ENCODE results near the gene GRK5.

GRK5 gene

GRCh38 chr10:119378737-119379067 is 171.3 kb downstream of the GRK5 start:
- H3K4me2 ChIP-seq (ENCODE audit: low read length): no peak overlapping the region
- TF ChIP-seq CTCF (IDR thresholded peaks at IDR 0.05): no peak
- H3K9me3 ChIP-seq (ENCODE audit: control insufficient read depth, low read length): no peaks in the 10 kb centered on the region
- H3K4me3 ChIP-seq (ENCODE audit: low read depth, low read length): no peak overlapping the region
- H3K79me2 ChIP-seq: peaks cover 80% of the 10 kb centered on the region
- no peaks in the 10 kb centered on the region for H3K27me3 ChIP-seq (ENCODE audit: control insufficient read depth, insufficient read depth, low read length)
- H3K36me3 ChIP-seq (ENCODE audit: control insufficient read depth, insufficient read depth, low read length): no peaks in the 10 kb centered on the region
- H2AFZ ChIP-seq: no peak overlapping the region
- peaks cover 34% of the 10 kb centered on the region for H3K4me1 ChIP-seq
- no peak overlapping the region for H3K9ac ChIP-seq
- no peak overlapping the region for H3K27ac ChIP-seq

- Histone ChIP-seq H2AFZ (no peak overlapping the region), H3K27ac (no peak overlapping the region), H3K4me3 (ENCODE audit: low read depth, low read length) (no peak overlapping the region), H3K36me3 (ENCODE audit: control insufficient read depth, insufficient read depth, low read length) (no peaks in the 10 kb centered on the region), H3K79me2 (peaks cover 79% of the 10 kb centered on the region), H3K27me3 (ENCODE audit: control insufficient read depth, insufficient read depth, low read length) (no peaks in the 10 kb centered on the region), H3K4me1 (peaks cover 32% of the 10 kb centered on the region), H3K9me3 (ENCODE audit: control insufficient read depth, low read length) (no peaks in the 10 kb centered on the region), H3K4me2 (ENCODE audit: low read length) (no peak overlapping the region), H3K9ac (no peak overlapping the region)
- TF ChIP-seq CTCF (IDR thresholded peaks at IDR 0.05): no peak
Observed at GRCh38 chr10:119379466-119380071, 172.2 kb downstream of the GRK5 start.

GRCh38 chr10:119383174-119383856 is 175.9 kb downstream of the GRK5 start:
- no peak for TF ChIP-seq CTCF (IDR thresholded peaks at IDR 0.05)
- H2AFZ ChIP-seq: no peak overlapping the region

GRCh38 chr10:119384127-119384526 is 176.8 kb downstream of the GRK5 start:
- Histone ChIP-seq H2AFZ (no peak overlapping the region), H3K36me3 (ENCODE audit: control insufficient read depth, insufficient read depth, low read length) (no peaks in the 10 kb centered on the region), H3K9me3 (ENCODE audit: control insufficient read depth, low read length) (no peaks in the 10 kb centered on the region), H3K4me1 (peaks cover 6% of the 10 kb centered on the region), H3K4me2 (ENCODE audit: low read length) (no peak overlapping the region), H3K27ac (no peak overlapping the region), H3K79me2 (peaks cover 67% of the 10 kb centered on the region), H3K9ac (no peak overlapping the region), H3K27me3 (ENCODE audit: control insufficient read depth, insufficient read depth, low read length) (no peaks in the 10 kb centered on the region), H3K4me3 (ENCODE audit: low read depth, low read length) (no peak overlapping the region)
- TF ChIP-seq CTCF (IDR thresholded peaks at IDR 0.05): no peak

More at GRCh38 chr10:119383174-119383856, 175.9 kb downstream of the GRK5 start:
- Histone ChIP-seq H3K79me2 (peaks cover 69% of the 10 kb centered on the region), H3K9me3 (ENCODE audit: control insufficient read depth, low read length) (no peaks in the 10 kb centered on the region), H3K27ac (no peak overlapping the region), H3K36me3 (ENCODE audit: control insufficient read depth, insufficient read depth, low read length) (no peaks in the 10 kb centered on the region), H3K9ac (no peak overlapping the region), H3K4me3 (ENCODE audit: low read depth, low read length) (no peak overlapping the region), H3K27me3 (ENCODE audit: control insufficient read depth, insufficient read depth, low read length) (no peaks in the 10 kb centered on the region), H3K4me2 (ENCODE audit: low read length) (no peak overlapping the region), H3K4me1 (peaks cover 7% of the 10 kb centered on the region)

- Histone ChIP-seq H3K9ac (no peak overlapping the region), H2AFZ (no peak overlapping the region), H3K36me3 (ENCODE audit: control insufficient read depth, insufficient read depth, low read length) (no peaks in the 10 kb centered on the region), H3K4me2 (ENCODE audit: low read length) (no peak overlapping the region), H3K4me3 (ENCODE audit: low read depth, low read length) (no peak overlapping the region), H3K4me1 (peaks cover 7% of the 10 kb centered on the region), H3K79me2 (peaks cover 51% of the 10 kb centered on the region), H3K27ac (no peak overlapping the region), H3K9me3 (ENCODE audit: control insufficient read depth, low read length) (no peaks in the 10 kb centered on the region), H3K27me3 (ENCODE audit: control insufficient read depth, insufficient read depth, low read length) (no peaks in the 10 kb centered on the region)
- TF ChIP-seq CTCF (IDR thresholded peaks at IDR 0.05): no peak
Observed at GRCh38 chr10:119386666-119387065, 179.3 kb downstream of the GRK5 start.
